ENCODE measurements around the gene SLC17A6.

Gene SLC17A6

GRCh38 chr11:22337596-22338485 lies at the start of gene SLC17A6:
SLC17A6 (plus strand) TSS chr11:22338381; CDS start chr11:22338534, 153 bp downstream.
- peak within 1 kb of the TSS; percentile 15 for H3K4me3 ChIP-seq (ENCODE audit: insufficient read length, low read depth)
- no peaks in the 10 kb centered on the region for H3K4me1 ChIP-seq (ENCODE audit: insufficient read depth, insufficient read length)
- H3K9me3 ChIP-seq (ENCODE audit: insufficient read depth, low read length) = no peaks in the 10 kb centered on the region
- DNase-seq (ENCODE audit: low read depth, low spot score) = peak; percentile 42
- TF ChIP-seq YY1 (IDR thresholded peaks at IDR 0.05; ENCODE audit: insufficient read depth, insufficient read length) = no peak
- no peak for TF ChIP-seq SUZ12 (IDR thresholded peaks at IDR 0.05; ENCODE audit: extremely low read depth, insufficient read depth, insufficient read length)
- no peak for TF ChIP-seq ZNF274 (IDR thresholded peaks at IDR 0.05; ENCODE audit: low read depth, low read length)
- H3K27me3 ChIP-seq (ENCODE audit: insufficient read depth, insufficient read length) = peaks cover 13% of the 10 kb centered on the region
- no peak within 1 kb of the TSS for H3K9ac ChIP-seq (ENCODE audit: insufficient read length, low read depth)
- H3K36me3 ChIP-seq (ENCODE audit: insufficient read depth, insufficient read length, low read length) = no peaks in the 10 kb centered on the region

- no peaks in the 10 kb centered on the region for H3K4me1 ChIP-seq (ENCODE audit: insufficient read depth, insufficient read length)
- DNase-seq (ENCODE audit: low read depth, low spot score) = no peak
- no peak for TF ChIP-seq SUZ12 (IDR thresholded peaks at IDR 0.05; ENCODE audit: extremely low read depth, insufficient read depth, insufficient read length)
- no peak for TF ChIP-seq YY1 (IDR thresholded peaks at IDR 0.05; ENCODE audit: insufficient read depth, insufficient read length)
- no peak for TF ChIP-seq ZNF274 (IDR thresholded peaks at IDR 0.05; ENCODE audit: low read depth, low read length)
These were observed 35.8 kb upstream of the SLC17A6 start for GRCh38 chr11:22302368-22302767.

GRCh38 chr11:22304337-22304961 lies 33.7 kb upstream of the SLC17A6 start:
- TF ChIP-seq ZNF274 (IDR thresholded peaks at IDR 0.05; ENCODE audit: low read depth, low read length) (no peak), YY1 (IDR thresholded peaks at IDR 0.05; ENCODE audit: insufficient read depth, insufficient read length) (no peak), SUZ12 (IDR thresholded peaks at IDR 0.05; ENCODE audit: extremely low read depth, insufficient read depth, insufficient read length) (no peak)
- no peaks in the 10 kb centered on the region for H3K36me3 ChIP-seq (ENCODE audit: insufficient read depth, insufficient read length, low read length)
- no peaks in the 10 kb centered on the region for H3K4me1 ChIP-seq (ENCODE audit: insufficient read depth, insufficient read length)
- H3K4me3 ChIP-seq (ENCODE audit: insufficient read length, low read depth) = no peak overlapping the region
- no peak overlapping the region for H3K9ac ChIP-seq (ENCODE audit: insufficient read length, low read depth)
- peak; percentile 1 for DNase-seq (ENCODE audit: low read depth, low spot score)
- no peaks in the 10 kb centered on the region for H3K9me3 ChIP-seq (ENCODE audit: insufficient read depth, low read length)
- no peaks in the 10 kb centered on the region for H3K27me3 ChIP-seq (ENCODE audit: insufficient read depth, insufficient read length)

More at GRCh38 chr11:22302368-22302767, 35.8 kb upstream of the SLC17A6 start:
- H3K9me3 ChIP-seq (ENCODE audit: insufficient read depth, low read length) = no peaks in the 10 kb centered on the region
- no peak overlapping the region for H3K9ac ChIP-seq (ENCODE audit: insufficient read length, low read depth)
- H3K36me3 ChIP-seq (ENCODE audit: insufficient read depth, insufficient read length, low read length) = no peaks in the 10 kb centered on the region
- no peak overlapping the region for H3K4me3 ChIP-seq (ENCODE audit: insufficient read length, low read depth)
- no peaks in the 10 kb centered on the region for H3K27me3 ChIP-seq (ENCODE audit: insufficient read depth, insufficient read length)

GRCh38 chr11:22317656-22318055 lies 20.5 kb upstream of the SLC17A6 start:
- H3K4me3 ChIP-seq (ENCODE audit: insufficient read length, low read depth) = no peak overlapping the region
- TF ChIP-seq SUZ12 (IDR thresholded peaks at IDR 0.05; ENCODE audit: extremely low read depth, insufficient read depth, insufficient read length) (no peak), ZNF274 (IDR thresholded peaks at IDR 0.05; ENCODE audit: low read depth, low read length) (no peak), YY1 (IDR thresholded peaks at IDR 0.05; ENCODE audit: insufficient read depth, insufficient read length) (no peak)
- DNase-seq (ENCODE audit: low read depth, low spot score) = no peak
- H3K36me3 ChIP-seq (ENCODE audit: insufficient read depth, insufficient read length, low read length) = no peaks in the 10 kb centered on the region
- no peaks in the 10 kb centered on the region for H3K9me3 ChIP-seq (ENCODE audit: insufficient read depth, low read length)
- no peaks in the 10 kb centered on the region for H3K4me1 ChIP-seq (ENCODE audit: insufficient read depth, insufficient read length)
- H3K9ac ChIP-seq (ENCODE audit: insufficient read length, low read depth) = no peak overlapping the region
- H3K27me3 ChIP-seq (ENCODE audit: insufficient read depth, insufficient read length) = no peaks in the 10 kb centered on the region

- no peak overlapping the region for H3K4me3 ChIP-seq (ENCODE audit: insufficient read length, low read depth)
These were observed 6.4 kb upstream of the SLC17A6 start for GRCh38 chr11:22331771-22332170.

GRCh38 chr11:22336587-22336986 lies 1.6 kb upstream of the SLC17A6 start:
- Histone ChIP-seq H3K27me3 (ENCODE audit: insufficient read depth, insufficient read length) (peaks cover 5% of the 10 kb centered on the region), H3K36me3 (ENCODE audit: insufficient read depth, insufficient read length, low read length) (no peaks in the 10 kb centered on the region), H3K9ac (ENCODE audit: insufficient read length, low read depth) (no peak overlapping the region), H3K4me1 (ENCODE audit: insufficient read depth, insufficient read length) (no peaks in the 10 kb centered on the region), H3K9me3 (ENCODE audit: insufficient read depth, low read length) (no peaks in the 10 kb centered on the region), H3K4me3 (ENCODE audit: insufficient read length, low read depth) (no peak overlapping the region)
- DNase-seq (ENCODE audit: low read depth, low spot score) = no peak
- TF ChIP-seq YY1 (IDR thresholded peaks at IDR 0.05; ENCODE audit: insufficient read depth, insufficient read length) (no peak), ZNF274 (IDR thresholded peaks at IDR 0.05; ENCODE audit: low read depth, low read length) (no peak), SUZ12 (IDR thresholded peaks at IDR 0.05; ENCODE audit: extremely low read depth, insufficient read depth, insufficient read length) (no peak)

More at GRCh38 chr11:22331771-22332170, 6.4 kb upstream of the SLC17A6 start:
- no peaks in the 10 kb centered on the region for H3K4me1 ChIP-seq (ENCODE audit: insufficient read depth, insufficient read length)
- no peaks in the 10 kb centered on the region for H3K36me3 ChIP-seq (ENCODE audit: insufficient read depth, insufficient read length, low read length)
- H3K9ac ChIP-seq (ENCODE audit: insufficient read length, low read depth) = no peak overlapping the region
- H3K9me3 ChIP-seq (ENCODE audit: insufficient read depth, low read length) = no peaks in the 10 kb centered on the region
- TF ChIP-seq SUZ12 (IDR thresholded peaks at IDR 0.05; ENCODE audit: extremely low read depth, insufficient read depth, insufficient read length) (no peak), ZNF274 (IDR thresholded peaks at IDR 0.05; ENCODE audit: low read depth, low read length) (no peak), YY1 (IDR thresholded peaks at IDR 0.05; ENCODE audit: insufficient read depth, insufficient read length) (no peak)
- no peak for DNase-seq (ENCODE audit: low read depth, low spot score)
- H3K27me3 ChIP-seq (ENCODE audit: insufficient read depth, insufficient read length) = no peaks in the 10 kb centered on the region

- no peak overlapping the region for H3K9ac ChIP-seq (ENCODE audit: insufficient read length, low read depth)
- H3K4me1 ChIP-seq (ENCODE audit: insufficient read depth, insufficient read length) = no peaks in the 10 kb centered on the region
- TF ChIP-seq ZNF274 (IDR thresholded peaks at IDR 0.05; ENCODE audit: low read depth, low read length) = no peak
- TF ChIP-seq YY1 (IDR thresholded peaks at IDR 0.05; ENCODE audit: insufficient read depth, insufficient read length) = no peak
- no peak for TF ChIP-seq SUZ12 (IDR thresholded peaks at IDR 0.05; ENCODE audit: extremely low read depth, insufficient read depth, insufficient read length)
- peaks cover 26% of the 10 kb centered on the region for H3K27me3 ChIP-seq (ENCODE audit: insufficient read depth, insufficient read length)
- DNase-seq (ENCODE audit: low read depth, low spot score) = no peak
- no peaks in the 10 kb centered on the region for H3K9me3 ChIP-seq (ENCODE audit: insufficient read depth, low read length)
- H3K36me3 ChIP-seq (ENCODE audit: insufficient read depth, insufficient read length, low read length) = no peaks in the 10 kb centered on the region
- H3K4me3 ChIP-seq (ENCODE audit: insufficient read length, low read depth) = no peak overlapping the region
These were observed 1.4 kb downstream of the SLC17A6 start for GRCh38 chr11:22339611-22340010.
